Stimulated activated CD4-positive, alpha-beta T cell treated with anti-CD3 and anti-CD28 coated beads, TNF-alpha, amount 100 ng/mL, for 24 hours (primary cell): Measurements from ENCODE around the gene WWP2.

ENCODE experiments used
- DNase-seq, 3 experiments: peaks; one replicate each; pipeline ENCODE4 v3.0.0-alpha.2; 2020; ENCODE audit warnings: low read depth in 3 of 3

Gene WWP2

GRCh38 chr16:69858191-69859104 lies 96.3 kb downstream of the WWP2 start:
- no peak for DNase-seq

DNA sequence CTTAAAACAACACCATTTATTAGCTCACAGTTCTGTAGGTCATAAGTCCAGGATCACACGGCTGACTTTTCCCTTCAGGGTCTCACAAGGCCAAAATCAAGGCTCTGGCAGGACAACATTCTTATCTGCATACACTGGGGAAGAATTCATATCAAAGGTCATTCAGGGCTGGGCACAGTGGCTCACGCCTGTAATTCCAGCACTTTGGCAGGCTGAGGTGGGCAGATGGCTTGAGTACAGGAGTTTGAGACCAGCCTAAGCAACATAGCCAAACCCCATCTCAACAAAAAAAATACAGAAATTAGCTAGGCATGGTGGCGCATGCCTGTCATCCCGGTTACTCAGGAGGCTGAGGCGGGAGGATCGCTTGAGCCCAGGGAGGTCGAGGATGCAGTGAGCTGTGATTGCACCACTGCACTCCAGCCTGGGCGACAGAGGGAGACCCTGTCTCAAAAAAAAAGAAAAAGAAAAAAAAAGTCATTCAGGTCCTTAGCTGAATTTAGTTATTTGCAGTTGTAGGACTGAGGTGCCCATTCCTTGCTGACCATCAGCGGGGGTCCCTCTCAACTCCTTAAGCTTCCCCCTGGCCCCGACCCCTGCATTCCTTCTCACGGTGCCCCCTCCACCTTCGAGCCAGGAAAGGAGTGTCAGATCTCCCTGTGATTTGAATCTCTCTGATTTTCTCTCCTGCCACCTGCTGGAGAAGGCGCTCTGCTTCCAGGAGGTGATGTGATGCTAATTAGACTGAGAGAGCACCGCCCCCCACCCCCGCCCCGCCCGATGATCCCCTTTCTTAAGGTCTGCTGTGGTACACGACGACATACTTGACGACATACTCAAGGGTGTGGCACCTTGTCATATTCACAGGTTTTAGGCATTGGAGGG lies 97.2 kb downstream of the WWP2 start:
- no peak for DNase-seq

GRCh38 chr16:69860233-69861231 lies 98.4 kb downstream of the WWP2 start:
- DNase-seq = no peak

DNA sequence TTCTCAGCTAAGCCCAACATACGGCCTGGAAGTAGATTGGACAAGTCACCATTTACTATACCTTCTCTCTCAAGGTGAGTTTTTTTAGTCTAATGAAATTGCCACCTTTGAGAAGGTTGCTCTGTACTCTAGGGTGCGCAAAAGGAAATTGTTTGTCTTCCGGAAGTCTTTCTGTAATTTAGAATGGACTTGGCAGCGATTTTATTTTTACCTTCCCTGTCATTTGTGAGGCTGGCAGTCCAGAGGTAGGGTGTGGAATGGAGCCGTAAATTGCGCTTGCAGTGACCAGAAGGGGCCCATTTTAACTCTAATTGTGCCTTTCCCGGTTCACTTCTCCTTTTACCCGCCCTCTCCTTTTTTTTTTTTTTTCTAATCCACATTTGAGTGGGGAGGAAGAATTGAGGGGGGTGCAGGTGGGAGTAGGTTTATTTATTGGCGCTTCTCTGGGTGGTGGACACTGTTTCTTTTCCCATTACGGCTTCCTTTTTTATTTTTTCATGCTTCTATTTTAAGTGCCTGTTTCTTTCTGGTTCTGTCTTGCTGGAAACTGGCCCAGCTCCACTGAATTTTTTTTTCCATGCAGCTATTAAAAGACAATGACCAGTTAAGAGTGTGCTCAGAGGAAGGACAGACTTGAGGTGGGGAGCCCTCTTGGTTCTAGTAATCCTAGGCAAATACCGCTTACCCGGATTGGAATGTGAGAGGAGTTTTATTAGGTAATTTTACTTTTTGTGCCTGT lies 99.3 kb downstream of the WWP2 start:
- no peak for DNase-seq

DNA sequence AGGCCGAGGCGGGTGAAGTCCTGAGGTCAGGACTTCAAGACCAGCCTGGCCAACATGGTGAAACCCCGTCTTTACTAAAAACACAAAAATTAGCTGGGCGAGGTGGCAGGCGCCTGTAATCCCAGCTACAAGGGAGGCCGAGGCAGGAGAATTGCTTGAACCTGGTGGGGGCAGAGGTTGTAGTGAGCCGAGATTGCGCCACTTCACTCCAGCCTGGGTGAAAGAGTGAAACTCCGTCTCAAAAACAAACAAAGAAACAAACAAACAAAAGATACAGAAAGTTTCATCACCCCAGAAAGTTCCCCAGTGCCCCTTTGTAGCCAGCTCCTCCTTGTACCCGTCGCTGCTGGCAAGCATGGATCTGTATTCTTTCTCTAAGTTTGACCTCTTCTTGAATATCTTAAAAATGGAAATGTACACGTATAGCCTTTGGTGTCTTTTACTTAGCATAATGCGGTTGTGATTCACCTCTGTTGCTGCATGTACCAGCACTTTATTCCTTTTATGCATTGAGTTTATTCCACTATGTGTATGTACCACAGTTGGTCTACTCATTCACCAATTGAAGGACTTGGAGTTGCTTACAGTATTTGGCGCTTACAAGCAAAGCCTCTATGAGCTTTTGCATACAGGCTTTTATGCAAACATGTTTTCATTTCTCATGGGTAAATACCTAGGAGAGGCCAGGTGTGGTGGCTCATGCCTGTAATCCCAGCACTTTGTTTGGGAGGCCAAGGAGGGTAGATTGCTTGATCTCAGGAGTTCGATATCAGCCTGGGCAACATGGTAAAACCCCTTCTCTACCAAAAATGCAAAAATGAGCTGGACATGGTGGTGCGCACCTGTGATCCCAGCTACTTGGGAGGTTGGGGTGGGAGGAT lies 101.5 kb downstream of the WWP2 start:
- no peak for DNase-seq

GRCh38 chr16:69865701-69866100 lies 103.6 kb downstream of the WWP2 start:
- no peak for DNase-seq

- no peak for DNase-seq
These were observed 105.8 kb downstream of the WWP2 start for GRCh38 chr16:69867784-69868560.

DNA sequence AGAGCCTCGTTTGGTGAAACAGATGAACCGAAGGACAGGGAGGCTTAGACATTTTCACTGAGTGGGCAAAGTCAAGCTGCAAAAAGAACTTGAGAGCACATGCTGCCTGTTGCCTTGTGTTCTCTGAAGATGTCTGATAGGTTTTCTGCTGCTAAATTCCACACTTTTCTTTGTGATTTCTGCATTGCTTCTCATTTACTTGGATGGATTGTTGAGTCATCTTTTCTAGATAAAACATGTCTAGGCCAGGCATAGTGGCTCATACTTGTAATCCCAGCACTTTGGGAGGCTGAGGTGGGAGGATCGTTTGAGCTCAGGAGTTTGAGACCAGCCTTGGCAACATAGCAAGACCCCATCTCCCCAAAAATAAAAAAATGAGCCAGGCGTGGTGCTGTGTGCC lies 108.6 kb downstream of the WWP2 start:
- DNase-seq = no peak

GRCh38 chr16:69871708-69872107 lies 109.6 kb downstream of the WWP2 start:
- no peak for DNase-seq

GRCh38 chr16:69872888-69873287 lies 110.8 kb downstream of the WWP2 start:
- DNase-seq = no peak

GRCh38 chr16:69873783-69874182 lies 111.7 kb downstream of the WWP2 start:
- no peak for DNase-seq

DNA sequence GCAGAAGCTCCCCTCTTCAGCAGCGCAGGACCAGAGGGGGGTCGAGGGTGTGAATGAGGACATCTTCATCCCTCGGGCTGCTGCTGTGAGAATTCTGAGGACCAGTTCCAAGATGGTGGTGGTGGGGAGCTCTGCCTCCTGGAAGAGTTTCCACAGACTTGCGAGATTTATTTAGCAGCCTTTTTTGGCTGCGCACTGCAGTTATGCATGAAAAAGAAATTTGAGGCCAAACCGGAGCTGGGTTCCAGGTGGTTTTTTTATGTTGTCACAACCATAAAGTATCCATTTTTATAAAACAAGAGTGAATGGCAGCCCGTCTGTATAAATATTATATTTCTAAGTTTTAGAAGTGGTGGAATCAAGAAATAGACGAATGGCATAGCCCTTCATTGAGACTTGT lies 112.1 kb downstream of the WWP2 start:
- DNase-seq = no peak

- no peak for DNase-seq
These were observed 118.6 kb downstream of the WWP2 start for GRCh38 chr16:69880640-69881133.

GRCh38 chr16:69881141-69881540 lies 119.0 kb downstream of the WWP2 start:
- no peak for DNase-seq

DNA sequence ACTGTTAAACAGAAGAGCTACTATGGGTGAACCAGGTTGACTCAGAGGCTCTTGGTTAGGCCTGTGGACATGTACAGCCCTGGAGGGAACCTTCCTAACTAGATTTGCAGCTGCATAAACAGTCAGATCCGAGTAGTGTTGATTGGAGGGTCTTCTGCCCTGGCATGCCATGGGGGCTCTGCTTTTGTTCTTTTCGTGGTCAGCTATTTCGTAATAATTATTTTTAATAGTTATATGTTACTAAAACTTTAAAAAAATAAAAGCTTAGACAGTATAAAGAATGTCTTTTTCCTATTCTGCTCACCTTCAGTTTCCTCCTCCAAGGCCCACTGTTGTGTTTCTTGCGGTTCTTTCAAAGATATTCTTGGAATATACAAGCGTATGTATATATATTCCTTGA lies 121.6 kb downstream of the WWP2 start:
- DNase-seq = no peak

- no peak for DNase-seq
These were observed 123.6 kb downstream of the WWP2 start for GRCh38 chr16:69885722-69886121.

DNA sequence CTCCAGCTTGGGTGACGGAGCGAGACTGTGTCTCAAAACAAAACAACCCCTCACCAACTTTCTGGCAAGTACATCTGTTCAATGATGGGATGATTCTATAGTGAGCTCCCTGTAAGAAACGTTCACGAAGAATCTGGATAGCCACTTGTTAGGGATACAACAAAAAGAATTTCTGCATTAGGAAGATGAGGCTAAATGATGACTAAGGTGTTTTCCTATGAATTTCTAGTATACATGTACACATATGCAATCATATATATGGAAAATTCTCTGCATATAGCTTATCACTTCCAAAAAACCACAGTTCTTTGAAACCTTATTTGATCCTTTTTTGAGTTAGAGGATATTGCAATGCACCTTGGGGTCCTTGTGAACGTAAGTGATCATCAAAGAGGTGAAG lies 124.6 kb downstream of the WWP2 start:
- no peak for DNase-seq

DNA sequence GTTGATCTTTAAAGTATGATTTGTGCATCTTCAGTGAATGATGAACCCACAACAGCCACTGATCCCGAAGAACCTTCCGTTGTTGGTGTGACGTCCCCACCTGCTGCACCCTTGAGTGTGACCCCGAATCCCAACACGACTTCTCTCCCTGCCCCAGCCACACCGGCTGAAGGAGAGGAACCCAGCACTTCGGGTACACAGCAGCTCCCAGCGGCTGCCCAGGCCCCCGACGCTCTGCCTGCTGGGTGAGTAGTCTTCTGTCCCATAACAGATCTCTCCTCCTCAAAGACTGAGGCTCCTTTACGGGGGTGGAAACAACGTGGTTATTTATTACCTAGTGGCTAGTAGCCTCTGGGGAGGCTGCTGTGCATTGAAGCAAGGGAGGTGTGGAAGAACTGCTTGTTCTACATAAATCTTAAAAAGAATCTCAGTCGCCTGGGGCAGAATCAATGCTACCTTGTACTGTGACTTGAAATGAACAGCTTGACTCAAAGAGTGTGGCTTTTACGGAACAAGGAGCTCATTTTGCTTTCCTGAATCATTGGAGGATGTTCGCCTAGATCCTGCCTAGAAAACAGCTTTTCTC lies 126.0 kb downstream of the WWP2 start:
- DNase-seq = no peak
